Activated naive CD8-positive, alpha-beta T cell treated with anti-CD3 and anti-CD28 coated beads, Interleukin-2, amount 50 U/mL, for 24 hours (primary cell): Measurements from ENCODE around the gene RPA1.
"Not testable (repeated sequence)": the region's sequence is repeated elsewhere in the genome, so short reads cannot be mapped to it uniquely, and the experiment has no call there.

Experiments used
- ATAC-seq: fragments of 150-1000 bp; cut with Tn5 transposase; one replicate; pipeline ENCODE4 v1.10.0; 2021
- DNase-seq: peaks from one replicate; pipeline ENCODE4 v3.0.0; 2021
- H3K27ac Mint-ChIP-seq: one replicate; pipeline ENCODE4 v1.8.0; 2021; ENCODE audit warnings: mild to moderate bottlenecking, mixed read lengths
- H3K27me3 Mint-ChIP-seq: one replicate; pipeline ENCODE4 v1.8.0; 2021; ENCODE audit warnings: mixed read lengths
- H3K36me3 Mint-ChIP-seq: one replicate; pipeline ENCODE4 v1.8.0; 2021; ENCODE audit warnings: low read depth, mixed read lengths
- H3K4me1 Mint-ChIP-seq: one replicate; pipeline ENCODE4 v1.8.0; 2021; ENCODE audit warnings: mixed read lengths
- H3K4me3 Mint-ChIP-seq: one replicate; pipeline ENCODE4 v1.8.0; 2021; ENCODE audit warnings: mild to moderate bottlenecking, moderate library complexity, mixed read lengths
- H3K9me3 Mint-ChIP-seq: one replicate; pipeline ENCODE4 v1.8.0; 2021; ENCODE audit warnings: mixed read lengths

Gene RPA1

GRCh38 chr17:1880851-1881630 lies 51.2 kb downstream of the RPA1 start:
- H3K27ac Mint-ChIP-seq: no peak overlapping the region
- H3K36me3 Mint-ChIP-seq: peaks cover 67% of the 10 kb centered on the region
- DNase-seq (no peak), ATAC-seq (no peak)
- no peaks in the 10 kb centered on the region for H3K9me3 Mint-ChIP-seq
- H3K27me3 Mint-ChIP-seq: no peaks in the 10 kb centered on the region
- no peak overlapping the region for H3K4me3 Mint-ChIP-seq
- H3K4me1 Mint-ChIP-seq: peaks cover 6% of the 10 kb centered on the region

- Mint-ChIP-seq H3K9me3 (no peaks in the 10 kb centered on the region), H3K27me3 (no peaks in the 10 kb centered on the region), H3K4me1 (peaks cover 6% of the 10 kb centered on the region), H3K4me3 (no peak overlapping the region), H3K36me3 (peaks cover 58% of the 10 kb centered on the region), H3K27ac (no peak overlapping the region)
- peak; percentile 25 for DNase-seq
- peak; percentile 24 for ATAC-seq
Observed at GRCh38 chr17:1882836-1883235, 53.0 kb downstream of the RPA1 start.

DNA sequence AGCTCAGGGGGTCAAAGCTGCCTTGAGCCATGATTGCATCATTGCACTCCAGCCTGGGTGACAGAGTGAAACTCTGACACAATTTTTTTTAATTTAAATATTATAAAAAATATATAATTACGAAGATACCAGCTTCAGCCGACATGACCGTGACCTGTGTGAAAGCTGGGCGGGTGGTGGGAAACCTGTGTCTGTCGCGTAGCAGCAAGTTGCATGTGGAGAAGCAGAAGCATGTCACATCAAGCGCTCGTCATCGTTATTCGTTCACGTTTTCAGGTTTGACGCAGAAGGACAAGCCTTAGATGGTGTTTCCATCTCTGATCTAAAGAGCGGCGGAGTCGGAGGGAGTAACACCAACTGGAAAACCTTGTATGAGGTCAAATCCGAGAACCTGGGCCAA lies 53.7 kb downstream of the RPA1 start:
- no peak for ATAC-seq
- H3K9me3 Mint-ChIP-seq: no peaks in the 10 kb centered on the region
- no peak overlapping the region for H3K4me3 Mint-ChIP-seq
- no peak for DNase-seq
- peaks cover 1% of the 10 kb centered on the region for H3K4me1 Mint-ChIP-seq
- peaks cover 61% of the 10 kb centered on the region for H3K36me3 Mint-ChIP-seq
- H3K27me3 Mint-ChIP-seq: no peaks in the 10 kb centered on the region
- no peak overlapping the region for H3K27ac Mint-ChIP-seq

- H3K9me3 Mint-ChIP-seq: no peaks in the 10 kb centered on the region
- DNase-seq (no peak), ATAC-seq (no peak)
- H3K36me3 Mint-ChIP-seq: peaks cover 55% of the 10 kb centered on the region
- H3K27me3 Mint-ChIP-seq: no peaks in the 10 kb centered on the region
- peaks cover 6% of the 10 kb centered on the region for H3K4me1 Mint-ChIP-seq
- no peak overlapping the region for H3K27ac Mint-ChIP-seq
- H3K4me3 Mint-ChIP-seq: no peak overlapping the region
Observed at GRCh38 chr17:1888741-1889140, 58.9 kb downstream of the RPA1 start.

DNA sequence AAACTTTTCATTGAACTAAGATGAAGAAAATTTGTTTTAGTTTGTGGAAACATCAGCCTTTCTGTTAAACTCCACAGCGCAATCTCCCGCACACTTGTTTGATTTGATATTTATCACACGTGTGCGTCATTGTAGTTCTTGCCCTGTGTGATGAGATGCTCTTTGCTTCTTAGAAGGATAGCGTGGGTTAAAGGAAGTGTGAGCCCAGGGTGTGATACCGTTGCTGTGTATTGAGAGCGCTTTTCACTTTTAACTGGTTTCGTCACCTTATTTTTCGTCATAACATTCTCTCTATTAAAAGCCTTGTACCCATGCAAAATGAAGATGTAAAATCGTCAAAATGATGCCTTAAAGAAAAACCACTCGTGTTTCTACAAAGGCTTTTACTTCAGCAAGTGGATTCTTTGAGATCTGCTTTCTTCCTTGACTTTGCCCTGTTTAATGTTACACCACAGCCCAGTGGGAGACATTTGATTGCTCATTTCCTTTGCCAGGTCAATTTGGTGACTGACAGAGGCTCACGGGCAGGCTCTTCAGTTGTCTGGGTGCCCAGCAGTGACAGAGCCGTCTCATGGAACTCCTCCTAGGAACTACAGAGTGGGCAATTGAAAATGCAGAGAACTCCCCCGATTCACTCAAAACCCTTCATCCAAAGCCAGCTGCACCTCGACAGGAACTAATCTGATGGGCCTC lies 61.1 kb downstream of the RPA1 start:
- H3K27ac Mint-ChIP-seq: peak overlapping the region; percentile 76
- H3K36me3 Mint-ChIP-seq: peaks cover 47% of the 10 kb centered on the region
- H3K9me3 Mint-ChIP-seq: no peaks in the 10 kb centered on the region
- peak; percentile 80 for ATAC-seq
- H3K27me3 Mint-ChIP-seq: no peaks in the 10 kb centered on the region
- no peak for DNase-seq
- H3K4me3 Mint-ChIP-seq: peak overlapping the region; percentile 2
- peaks cover 6% of the 10 kb centered on the region for H3K4me1 Mint-ChIP-seq

DNA sequence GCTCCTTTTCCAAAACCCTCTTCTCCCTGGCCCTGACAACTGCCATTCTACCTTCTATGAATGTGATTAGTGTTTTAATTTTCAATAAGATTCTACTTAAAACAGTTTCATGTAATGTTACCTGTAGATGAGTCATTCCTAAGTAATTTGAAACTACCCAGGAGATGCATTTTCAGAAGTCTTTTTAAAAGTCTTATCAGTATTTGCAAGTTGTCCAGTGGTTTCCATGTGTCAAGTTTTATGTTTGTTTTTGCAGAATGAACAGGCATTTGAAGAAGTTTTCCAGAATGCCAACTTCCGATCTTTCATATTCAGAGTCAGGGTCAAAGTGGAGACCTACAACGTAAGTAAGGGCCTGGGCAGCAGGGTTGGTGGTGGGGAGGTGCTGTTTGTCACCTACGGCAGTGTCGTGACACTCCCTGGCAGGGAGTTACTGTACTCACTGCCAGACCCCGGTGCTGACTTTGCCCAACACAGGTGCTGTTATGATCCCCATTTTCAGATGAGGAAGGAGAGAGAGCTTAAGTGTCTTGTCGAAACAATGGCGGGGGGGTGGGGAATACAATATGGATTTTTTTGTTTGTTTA lies 65.0 kb downstream of the RPA1 start:
- Mint-ChIP-seq H3K27ac (no peak overlapping the region), H3K36me3 (peaks cover 55% of the 10 kb centered on the region), H3K4me1 (peaks cover 6% of the 10 kb centered on the region), H3K9me3 (no peaks in the 10 kb centered on the region), H3K27me3 (no peaks in the 10 kb centered on the region), H3K4me3 (no peak overlapping the region)
- DNase-seq (no peak), ATAC-seq (no peak)

- peaks cover 55% of the 10 kb centered on the region for H3K36me3 Mint-ChIP-seq
- H3K4me1 Mint-ChIP-seq, H3K9me3 Mint-ChIP-seq, H3K27me3 Mint-ChIP-seq, ATAC-seq, H3K4me3 Mint-ChIP-seq, DNase-seq, H3K27ac Mint-ChIP-seq: not testable (repeated sequence)
Observed at GRCh38 chr17:1895479-1895878, 65.7 kb downstream of the RPA1 start.

DNA sequence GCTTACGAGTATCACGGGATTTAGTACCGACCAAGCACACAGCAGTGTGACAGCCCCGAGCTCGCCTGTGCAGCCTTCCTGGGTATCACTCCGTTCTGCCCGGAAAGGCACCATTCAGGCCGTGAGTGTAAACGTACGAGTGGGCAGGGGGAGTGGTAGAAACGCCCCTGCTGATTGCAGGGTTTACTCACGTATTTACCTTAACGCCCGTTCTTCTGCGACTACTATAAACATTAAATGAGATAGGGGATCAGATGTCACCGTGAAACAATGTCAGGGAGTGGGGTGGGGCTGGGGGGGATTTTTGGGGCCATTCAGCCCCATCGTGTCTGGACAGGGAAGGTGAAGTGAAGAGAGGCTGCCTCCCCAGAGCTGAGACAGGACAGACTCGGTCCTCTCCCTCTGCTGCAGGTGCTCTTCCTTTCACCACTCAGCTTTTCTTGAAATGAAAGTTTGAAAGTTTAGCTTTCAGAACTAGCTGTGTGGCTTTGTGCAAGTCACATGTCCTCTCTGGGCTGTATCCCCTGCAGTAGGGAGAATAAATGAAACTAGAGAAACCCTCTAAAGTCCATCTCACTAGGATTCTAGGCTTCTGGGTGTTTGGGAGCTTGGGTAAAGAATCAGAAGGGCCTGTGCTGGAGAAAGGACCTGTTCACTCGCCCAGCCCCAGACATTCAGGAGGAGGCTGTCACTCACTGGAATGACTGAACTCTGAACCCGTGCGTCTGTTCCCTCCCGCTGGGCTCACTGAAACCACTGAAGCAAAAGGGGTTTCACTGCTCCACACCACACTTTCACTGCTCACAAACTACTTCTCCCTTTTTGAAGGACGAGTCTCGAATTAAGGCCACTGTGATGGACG lies 66.7 kb downstream of the RPA1 start:
- Mint-ChIP-seq H3K27me3 (no peaks in the 10 kb centered on the region), H3K4me3 (no peak overlapping the region), H3K27ac (no peak overlapping the region), H3K36me3 (peaks cover 49% of the 10 kb centered on the region), H3K9me3 (no peaks in the 10 kb centered on the region), H3K4me1 (no peaks in the 10 kb centered on the region)
- no peak for ATAC-seq
- DNase-seq: no peak

GRCh38 chr17:1897105-1897656 lies 67.4 kb downstream of the RPA1 start:
- no peak for ATAC-seq
- H3K36me3 Mint-ChIP-seq: peaks cover 45% of the 10 kb centered on the region
- no peaks in the 10 kb centered on the region for H3K9me3 Mint-ChIP-seq
- no peak overlapping the region for H3K4me3 Mint-ChIP-seq
- no peaks in the 10 kb centered on the region for H3K4me1 Mint-ChIP-seq
- no peak for DNase-seq
- no peaks in the 10 kb centered on the region for H3K27me3 Mint-ChIP-seq
- no peak overlapping the region for H3K27ac Mint-ChIP-seq

GRCh38 chr17:1898332-1898731 lies 68.5 kb downstream of the RPA1 start:
- Mint-ChIP-seq H3K27ac (no peak overlapping the region), H3K36me3 (peaks cover 36% of the 10 kb centered on the region), H3K4me3 (no peak overlapping the region), H3K4me1 (no peaks in the 10 kb centered on the region), H3K9me3 (no peaks in the 10 kb centered on the region), H3K27me3 (no peaks in the 10 kb centered on the region)
- DNase-seq (no peak), ATAC-seq (no peak)

DNA sequence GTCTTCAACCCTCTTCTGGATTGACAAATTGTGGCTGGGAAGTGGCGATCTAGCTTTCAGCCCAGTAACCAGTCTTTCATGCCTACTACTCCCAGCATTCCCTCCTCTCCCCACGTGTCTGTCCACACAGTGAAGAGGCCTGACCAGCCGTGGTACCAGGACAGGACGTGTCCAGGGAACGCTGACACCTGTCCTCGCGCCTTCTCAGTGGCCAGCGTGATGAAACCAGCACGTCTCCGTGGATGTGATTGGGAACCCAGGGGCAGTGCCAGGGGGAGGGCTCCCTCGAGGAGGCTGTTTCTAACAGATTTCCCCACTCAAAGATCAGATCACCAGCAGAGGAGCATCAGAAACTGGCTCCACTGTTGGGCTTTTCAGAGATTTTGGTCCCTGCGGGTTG lies 69.1 kb downstream of the RPA1 start:
- H3K9me3 Mint-ChIP-seq: no peaks in the 10 kb centered on the region

GRCh38 chr17:1899403-1900000 lies 69.7 kb downstream of the RPA1 start:
- ATAC-seq: no peak
- H3K4me1 Mint-ChIP-seq: no peaks in the 10 kb centered on the region
- H3K9me3 Mint-ChIP-seq: no peaks in the 10 kb centered on the region
- H3K36me3 Mint-ChIP-seq: peaks cover 27% of the 10 kb centered on the region
- no peaks in the 10 kb centered on the region for H3K27me3 Mint-ChIP-seq
- H3K27ac Mint-ChIP-seq: no peak overlapping the region
- H3K4me3 Mint-ChIP-seq: no peak overlapping the region
- DNase-seq: no peak

More for the DNA sequence above, 69.1 kb downstream of the RPA1 start:
- ATAC-seq: no peak
- no peak for DNase-seq
- H3K36me3 Mint-ChIP-seq: peaks cover 33% of the 10 kb centered on the region
- H3K27ac Mint-ChIP-seq: no peak overlapping the region
- H3K27me3 Mint-ChIP-seq: no peaks in the 10 kb centered on the region
- H3K4me1 Mint-ChIP-seq: no peaks in the 10 kb centered on the region
- H3K4me3 Mint-ChIP-seq: no peak overlapping the region

DNA sequence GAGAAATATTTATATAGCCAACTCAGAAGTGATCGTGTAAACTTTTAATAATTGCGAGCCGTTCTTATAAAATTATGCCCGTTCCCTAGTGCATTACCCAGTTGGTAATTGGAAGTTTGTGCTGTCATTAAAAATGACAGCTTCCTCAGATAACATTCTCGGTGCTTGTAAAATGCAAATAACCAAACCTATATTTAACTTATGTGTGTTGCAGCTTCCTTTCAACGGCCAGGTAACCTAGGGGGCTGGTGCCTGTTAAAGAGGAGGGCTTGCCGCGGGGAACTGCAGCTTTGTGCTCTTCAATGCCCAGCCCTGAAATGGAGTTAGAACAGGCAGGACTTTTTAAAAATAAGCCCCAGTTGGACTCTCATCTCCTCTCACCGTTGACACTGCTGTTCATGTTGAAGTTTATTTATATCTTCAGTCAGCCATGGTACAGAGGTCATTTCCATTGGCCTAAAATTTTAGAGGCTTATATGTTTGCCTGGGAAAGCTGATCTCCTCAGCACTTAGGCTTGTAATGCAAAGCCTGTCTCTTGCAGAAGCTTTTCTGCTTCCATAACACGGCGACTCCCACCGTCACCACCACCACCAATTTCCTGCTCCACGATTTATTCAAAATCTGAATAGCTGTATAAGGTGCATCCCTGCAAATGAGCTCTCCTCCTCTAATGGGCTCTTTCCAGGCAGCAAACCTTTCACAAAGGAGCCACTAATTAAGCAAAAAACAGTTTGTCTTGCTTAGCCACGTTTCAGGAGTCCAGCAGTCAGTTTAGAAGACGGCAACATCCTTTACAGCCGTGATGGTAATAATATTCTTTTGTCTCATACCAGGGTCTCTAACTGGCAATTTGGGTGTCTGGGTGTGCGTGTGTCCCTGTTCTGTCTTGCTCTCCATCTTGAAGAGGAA lies 74.7 kb downstream of the RPA1 start:
- DNase-seq (no peak), ATAC-seq (no peak)
- no peak overlapping the region for H3K27ac Mint-ChIP-seq
- H3K4me1 Mint-ChIP-seq: peaks cover 9% of the 10 kb centered on the region
- H3K36me3 Mint-ChIP-seq: peaks cover under 1% of the 10 kb centered on the region
- H3K9me3 Mint-ChIP-seq: no peaks in the 10 kb centered on the region
- H3K4me3 Mint-ChIP-seq: no peak overlapping the region
- H3K27me3 Mint-ChIP-seq: peaks cover 39% of the 10 kb centered on the region
